H9 (cell line): Measurements from ENCODE around the gene SEC22A. TPM values are rescaled to one million over a fixed set of nuclear protein-coding genes. Genes with fewer than 3 reads are reported as not detected.

ENCODE experiments used
- DNase-seq: peaks from one replicate; pipeline ENCODE4 v3.0.0-alpha.2; 2017
- H2AFZ ChIP-seq: one replicate; pipeline ENCODE4 v1.6.1; 2013; ENCODE audit warnings: mild to moderate bottlenecking, low read length, control low read depth, moderate library complexity
- H2AK5ac ChIP-seq: 2 replicates; pipeline ENCODE4 v1.6.1; 2013; ENCODE audit warnings: low read length, control low read depth, mixed read lengths; ENCODE audit not compliant: insufficient read length
- H2BK120ac ChIP-seq: one replicate; pipeline ENCODE4 v1.6.1; 2013; ENCODE audit warnings: low read depth, mild to moderate bottlenecking, low read length, control low read depth, inconsistent platforms; ENCODE audit not compliant: poor library complexity, severe bottlenecking
- H2BK12ac ChIP-seq: 2 replicates; pipeline ENCODE4 v1.6.1; 2013; ENCODE audit warnings: low read length, control low read depth, mixed read lengths, low read depth; ENCODE audit not compliant: insufficient read length
- H2BK15ac ChIP-seq: 2 replicates; pipeline ENCODE4 v1.6.1; 2013; ENCODE audit warnings: low read depth, low read length, control low read depth
- H2BK20ac ChIP-seq: one replicate; pipeline ENCODE4 v1.6.1; 2013; ENCODE audit warnings: low read depth, mild to moderate bottlenecking, low read length, control low read depth, inconsistent platforms; ENCODE audit not compliant: poor library complexity, severe bottlenecking
- H2BK5ac ChIP-seq: 2 replicates; pipeline ENCODE4 v1.6.1; 2013; ENCODE audit warnings: low read length, control low read depth, mixed read lengths; ENCODE audit not compliant: insufficient read length
- H3K14ac ChIP-seq: 2 replicates; pipeline ENCODE4 v1.6.1; 2013; ENCODE audit warnings: low read length, control low read depth; ENCODE audit not compliant: insufficient read depth
- H3K18ac ChIP-seq: 2 replicates; pipeline ENCODE4 v1.6.1; 2013; ENCODE audit warnings: low read depth, mild to moderate bottlenecking, mixed read lengths, low read length, control low read depth; ENCODE audit not compliant: insufficient read length
- H3K23ac ChIP-seq: 2 replicates; pipeline ENCODE4 v1.6.1; 2013; ENCODE audit warnings: low read length, control low read depth, mixed read lengths, low read depth; ENCODE audit not compliant: insufficient read length
- H3K23me2 ChIP-seq: 2 replicates; pipeline ENCODE4 v1.6.1; 2013; ENCODE audit warnings: low read depth, mild to moderate bottlenecking, mixed read lengths, low read length, control low read depth; ENCODE audit not compliant: insufficient read length, poor library complexity, severe bottlenecking
- H3K27ac ChIP-seq: 2 replicates; pipeline ENCODE4 v1.5.1; 2013; ENCODE audit warnings: low read length, control low read depth, mixed read lengths, low read depth; ENCODE audit not compliant: insufficient read length
- H3K27me3 ChIP-seq: 2 replicates; pipeline ENCODE4 v1.6.1; 2013; ENCODE audit warnings: low read length, control low read depth, inconsistent platforms; ENCODE audit not compliant: insufficient read depth
- H3K4ac ChIP-seq: 2 replicates; pipeline ENCODE4 v1.6.1; 2013; ENCODE audit warnings: low read depth, mild to moderate bottlenecking, control low read depth, inconsistent platforms, low read length, moderate library complexity
- H3K4me1 ChIP-seq: 2 replicates; pipeline ENCODE4 v1.6.1; 2013; ENCODE audit warnings: low read length, control low read depth, inconsistent platforms; ENCODE audit not compliant: insufficient read depth
- H3K4me2 ChIP-seq: 2 replicates; pipeline ENCODE4 v1.6.1; 2013; ENCODE audit warnings: low read length, control low read depth, mixed read lengths; ENCODE audit not compliant: insufficient read length, insufficient read depth
- H3K56ac ChIP-seq: 2 replicates; pipeline ENCODE4 v1.6.1; 2013; ENCODE audit warnings: low read depth, mild to moderate bottlenecking, mixed read lengths, low read length, control low read depth; ENCODE audit not compliant: insufficient read length
- H3K79me1 ChIP-seq: 2 replicates; pipeline ENCODE4 v1.6.1; 2013; ENCODE audit warnings: low read depth, mild to moderate bottlenecking, moderate library complexity, low read length, control low read depth, inconsistent platforms; ENCODE audit not compliant: insufficient read depth, poor library complexity, severe bottlenecking
- H3K79me2 ChIP-seq: 2 replicates; pipeline ENCODE4 v1.6.1; 2013; ENCODE audit warnings: low read length, control low read depth, inconsistent platforms; ENCODE audit not compliant: insufficient read depth
- H3K9ac ChIP-seq: 2 replicates; pipeline ENCODE4 v1.6.1; 2013; ENCODE audit warnings: low read length, control low read depth, mixed read lengths; ENCODE audit not compliant: insufficient read length; ENCODE audit errors: extremely low read depth
- H3K9me3 ChIP-seq: one replicate; pipeline ENCODE4 v1.6.1; 2013; ENCODE audit warnings: low read depth, low read length, inconsistent platforms; ENCODE audit not compliant: control insufficient read depth
- H3T11ph ChIP-seq: one replicate; pipeline ENCODE4 v1.6.1; 2013; ENCODE audit warnings: mild to moderate bottlenecking, low read length, control low read depth, inconsistent platforms
- H4K20me1 ChIP-seq: one replicate; pipeline ENCODE4 v1.6.1; 2013; ENCODE audit not compliant: control insufficient read depth, insufficient read length, insufficient read depth
- H4K5ac ChIP-seq: 2 replicates; pipeline ENCODE4 v1.6.1; 2013; ENCODE audit warnings: low read depth, mild to moderate bottlenecking, mixed read lengths, low read length, control low read depth; ENCODE audit not compliant: insufficient read length
- H4K8ac ChIP-seq: replicated peaks from 2 replicates; pipeline ENCODE4 v1.6.1; 2013; ENCODE audit warnings: low read length, control low read depth, mixed read lengths, low read depth; ENCODE audit not compliant: insufficient read length
- H4K91ac ChIP-seq: 2 replicates; pipeline ENCODE4 v1.6.1; 2013; ENCODE audit warnings: low read depth, mild to moderate bottlenecking, moderate library complexity, mixed read lengths, low read length, control low read depth; ENCODE audit not compliant: insufficient read length
- H3K27ac Mint-ChIP-seq, 3 experiments: 2 replicates in 2 of 3; 3 replicates in 1 of 3; pipeline ENCODE4 v1.8.0; 2020 to 2021; ENCODE audit warnings: mixed read lengths in 3 of 3, mild to moderate bottlenecking in 1 of 3, moderate library complexity in 1 of 3
- H3K27me3 Mint-ChIP-seq: 2 replicates; pipeline ENCODE4 v1.8.0; 2021; ENCODE audit warnings: low read depth, mild to moderate bottlenecking, moderate library complexity, mixed read lengths
- H3K36me3 Mint-ChIP-seq, 3 experiments: 2 replicates in 2 of 3; 3 replicates in 1 of 3; pipeline ENCODE4 v1.8.0; 2020 to 2021; ENCODE audit warnings: low read depth in 3 of 3, mixed read lengths in 3 of 3; ENCODE audit not compliant: insufficient read depth in 1 of 3
- H3K4me1 Mint-ChIP-seq, 2 experiments: 2 replicates each; pipeline ENCODE4 v1.8.0; 2020; ENCODE audit warnings: mixed read lengths in 2 of 2
- H3K4me3 Mint-ChIP-seq, 2 experiments: 2 replicates in 1 of 2; 3 replicates in 1 of 2; pipeline ENCODE4 v1.8.0; 2020 to 2021; ENCODE audit warnings: mild to moderate bottlenecking in 2 of 2, mixed read lengths in 2 of 2, moderate library complexity in 1 of 2
- H3K9me3 Mint-ChIP-seq, 2 experiments: 2 replicates in 1 of 2; 3 replicates in 1 of 2; pipeline ENCODE4 v1.8.0; 2020; ENCODE audit warnings: mild to moderate bottlenecking in 2 of 2, mixed read lengths in 2 of 2, moderate library complexity in 1 of 2
- CTCF ChIP-seq: fragments of 200-600 bp; sonication (generic); conservative IDR thresholded peaks from 3 replicates; pipeline ENCODE4 v1.8.0; 2021; ENCODE audit warnings: antibody characterized with exemption, mild to moderate bottlenecking
- total RNA-seq: library from RNA; stranded (reverse); gene quantifications from 2 replicates; pipeline ENCODE4 v1.2.1, GENCODE V29; 2021

SEC22A gene
- total RNA-seq, 1 experiment from 2014 or later, result 9.9 TPM

DNA sequence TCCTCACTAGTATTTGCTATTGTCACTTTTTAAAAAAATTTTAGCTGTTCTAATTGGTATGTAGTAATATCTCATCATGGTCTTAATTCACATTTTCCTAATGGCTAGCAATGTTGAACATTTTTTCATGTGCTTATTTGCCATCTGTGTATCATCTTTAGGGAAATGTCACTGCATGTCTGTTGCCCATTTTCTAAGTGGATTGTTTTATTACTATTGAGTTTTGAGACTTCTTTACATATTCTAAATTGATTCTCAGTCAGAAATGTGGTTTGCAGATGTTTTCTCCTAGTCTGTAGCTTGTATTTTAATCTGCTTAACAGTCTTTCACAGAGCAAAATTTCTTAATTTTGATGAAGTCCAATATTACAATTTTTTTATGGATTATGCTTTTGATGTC, 33.6 kb upstream of the SEC22A start:
- no peak overlapping the region for H2AFZ ChIP-seq

More for the DNA sequence above, 33.6 kb upstream of the SEC22A start:
- Mint-ChIP-seq H3K27ac (no peak overlapping the region), H3K9me3 (peaks cover 10 to 11% of the 10 kb centered on the region in 2 experiments; a peak in 4 of 5 replicates), H3K4me3 (no peak overlapping the region), H3K27me3 (no peaks in the 10 kb centered on the region), H3K4me1 (peaks cover 4 to 5% of the 10 kb centered on the region in 2 experiments; a peak in 2 of 4 replicates), H3K36me3 (peaks cover 34 to 36% (median 34%) of the 10 kb centered on the region in 3 experiments)
- Histone ChIP-seq H3K79me1 (no peaks in the 10 kb centered on the region), H3K23ac (no peak overlapping the region), H2BK20ac (no peak overlapping the region), H2AK5ac (no peak overlapping the region), H3K4me2 (no peak overlapping the region), H4K8ac (no peak overlapping the region), H3K56ac (no peak overlapping the region), H2BK12ac (no peak overlapping the region), H3K27ac (no peak overlapping the region), H3T11ph (no peak overlapping the region), H4K5ac (no peak overlapping the region), H4K91ac (no peak overlapping the region), H2BK120ac (no peak overlapping the region), H2BK5ac (no peak overlapping the region), H2BK15ac (no peak overlapping the region), H3K9ac (no peak overlapping the region), H4K20me1 (no peaks in the 10 kb centered on the region), H3K9me3 (no peaks in the 10 kb centered on the region), H3K14ac (no peak overlapping the region), H3K4me1 (no peaks in the 10 kb centered on the region), H3K4ac (no peak overlapping the region), H3K79me2 (no peaks in the 10 kb centered on the region), H3K18ac (no peak overlapping the region), H3K23me2 (no peaks in the 10 kb centered on the region), H3K27me3 (no peaks in the 10 kb centered on the region)
- TF ChIP-seq CTCF, result no peak
- DNase-seq, result no peak
